ENCODE measurements around the gene NEDD8.

DNA sequence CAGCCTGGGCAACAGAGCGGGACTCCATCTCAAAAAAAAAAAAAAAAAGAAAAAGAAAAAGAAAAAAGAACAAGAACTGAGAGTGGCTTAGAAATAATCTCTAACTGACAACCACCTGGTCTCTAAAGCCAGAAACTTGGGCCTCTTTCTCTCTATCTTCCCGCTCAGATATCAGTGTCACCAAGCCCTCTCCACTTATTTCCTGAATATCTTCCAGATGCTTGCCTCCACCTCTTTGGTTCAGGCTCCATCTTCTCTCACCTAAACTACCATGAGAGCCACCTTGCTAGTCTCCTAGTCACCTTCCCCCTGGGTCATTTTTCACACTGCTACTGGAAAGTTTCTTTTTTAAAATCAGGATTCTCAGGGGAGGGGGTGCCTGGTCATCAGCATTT, 35.1 kb downstream of the NEDD8 start:
- TF ChIP-seq, protein P1, sequence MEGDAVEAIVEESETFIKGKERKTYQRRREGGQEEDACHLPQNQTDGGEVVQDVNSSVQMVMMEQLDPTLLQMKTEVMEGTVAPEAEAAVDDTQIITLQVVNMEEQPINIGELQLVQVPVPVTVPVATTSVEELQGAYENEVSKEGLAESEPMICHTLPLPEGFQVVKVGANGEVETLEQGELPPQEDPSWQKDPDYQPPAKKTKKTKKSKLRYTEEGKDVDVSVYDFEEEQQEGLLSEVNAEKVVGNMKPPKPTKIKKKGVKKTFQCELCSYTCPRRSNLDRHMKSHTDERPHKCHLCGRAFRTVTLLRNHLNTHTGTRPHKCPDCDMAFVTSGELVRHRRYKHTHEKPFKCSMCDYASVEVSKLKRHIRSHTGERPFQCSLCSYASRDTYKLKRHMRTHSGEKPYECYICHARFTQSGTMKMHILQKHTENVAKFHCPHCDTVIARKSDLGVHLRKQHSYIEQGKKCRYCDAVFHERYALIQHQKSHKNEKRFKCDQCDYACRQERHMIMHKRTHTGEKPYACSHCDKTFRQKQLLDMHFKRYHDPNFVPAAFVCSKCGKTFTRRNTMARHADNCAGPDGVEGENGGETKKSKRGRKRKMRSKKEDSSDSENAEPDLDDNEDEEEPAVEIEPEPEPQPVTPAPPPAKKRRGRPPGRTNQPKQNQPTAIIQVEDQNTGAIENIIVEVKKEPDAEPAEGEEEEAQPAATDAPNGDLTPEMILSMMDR (IDR thresholded peaks at IDR 0.05): no peak
- TF ChIP-seq POLR2A (IDR thresholded peaks at IDR 0.05) (no peak), EP300 (IDR thresholded peaks at IDR 0.05) (no peak)
